Stimulated activated CD4-positive, alpha-beta T cell treated with anti-CD3 and anti-CD28 coated beads, Interleukin-2, amount 100 ng/mL, for 48 hours (primary cell): ENCODE data around the gene TRIML1.

ENCODE experiments used
- DNase-seq, 2 donors: peaks; one replicate each; pipeline ENCODE4 v3.0.0-alpha.2; 2020

TRIML1 gene, protein sequence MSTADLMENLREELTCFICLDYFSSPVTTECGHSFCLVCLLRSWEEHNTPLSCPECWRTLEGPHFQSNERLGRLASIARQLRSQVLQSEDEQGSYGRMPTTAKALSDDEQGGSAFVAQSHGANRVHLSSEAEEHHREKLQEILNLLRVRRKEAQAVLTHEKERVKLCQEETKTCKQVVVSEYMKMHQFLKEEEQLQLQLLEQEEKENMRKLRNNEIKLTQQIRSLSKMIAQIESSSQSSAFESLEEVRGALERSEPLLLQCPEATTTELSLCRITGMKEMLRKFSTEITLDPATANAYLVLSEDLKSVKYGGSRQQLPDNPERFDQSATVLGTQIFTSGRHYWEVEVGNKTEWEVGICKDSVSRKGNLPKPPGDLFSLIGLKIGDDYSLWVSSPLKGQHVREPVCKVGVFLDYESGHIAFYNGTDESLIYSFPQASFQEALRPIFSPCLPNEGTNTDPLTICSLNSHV

DNA sequence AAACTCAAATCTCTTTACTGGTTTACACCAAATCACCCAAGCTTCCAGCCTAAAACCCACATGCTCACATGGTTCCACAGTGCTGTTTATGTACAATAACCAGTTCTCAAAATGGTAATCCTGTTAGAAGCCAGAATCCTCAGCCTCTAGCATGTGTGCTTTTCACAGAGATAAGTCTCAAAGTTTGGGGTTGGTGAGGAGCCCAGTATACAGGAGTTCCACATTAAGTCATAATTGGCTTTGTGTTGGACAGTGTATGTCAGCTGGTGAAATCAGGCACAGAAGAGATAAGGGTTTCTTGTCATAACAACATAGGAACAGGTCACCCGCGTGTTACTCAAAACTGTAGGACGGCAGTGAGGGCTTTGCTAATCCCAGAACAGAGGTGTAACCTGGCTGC lies at the start of gene TRIML1:
Gene TRIML1, plus strand, starts transcription at position 301 of the 400 bp plus-strand sequence. CDS start 118 bp downstream, outside the sequence.
- DNase-seq: no peak

DNA sequence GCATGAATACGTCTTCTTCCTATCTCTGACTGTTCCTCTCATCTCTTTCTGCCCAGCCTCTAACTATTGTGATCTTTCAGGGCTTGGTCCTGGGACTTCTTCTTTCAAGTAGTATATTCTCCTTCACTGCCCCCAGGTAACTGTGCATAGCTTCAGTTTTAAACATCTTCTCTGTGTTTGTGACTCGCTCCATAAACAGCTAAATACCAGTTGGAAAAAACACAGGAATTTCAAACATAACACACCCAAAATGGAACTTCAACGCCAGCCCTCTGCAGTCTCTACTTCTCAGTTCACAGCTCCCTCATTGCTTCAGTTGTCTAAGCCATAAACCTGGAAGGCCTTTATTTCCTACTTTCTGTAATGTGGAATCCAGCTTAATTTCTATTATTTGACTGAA lies 46.4 kb upstream of the TRIML1 start:
- DNase-seq: no peak

DNA sequence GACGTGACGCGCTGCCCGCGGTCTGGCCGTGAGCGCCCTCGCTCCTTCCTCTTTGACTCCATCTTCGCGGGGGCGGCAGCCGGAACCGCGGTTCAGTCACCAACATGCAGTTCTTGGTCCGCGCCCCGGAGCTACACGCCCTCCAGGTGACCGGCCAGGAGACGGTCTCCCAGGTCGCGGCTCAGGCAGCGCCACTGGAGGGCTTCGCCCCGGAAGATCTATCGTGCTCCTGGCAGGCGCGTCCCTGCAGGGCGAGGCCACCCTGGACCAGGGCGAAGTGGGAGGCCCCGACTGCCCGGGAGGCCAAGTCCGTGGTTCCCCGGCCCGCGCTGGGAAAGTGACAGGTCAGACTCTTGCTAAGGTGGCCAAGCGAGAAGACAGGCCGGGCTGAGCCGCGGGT lies 32.8 kb upstream of the TRIML1 start:
- no peak for DNase-seq

DNA sequence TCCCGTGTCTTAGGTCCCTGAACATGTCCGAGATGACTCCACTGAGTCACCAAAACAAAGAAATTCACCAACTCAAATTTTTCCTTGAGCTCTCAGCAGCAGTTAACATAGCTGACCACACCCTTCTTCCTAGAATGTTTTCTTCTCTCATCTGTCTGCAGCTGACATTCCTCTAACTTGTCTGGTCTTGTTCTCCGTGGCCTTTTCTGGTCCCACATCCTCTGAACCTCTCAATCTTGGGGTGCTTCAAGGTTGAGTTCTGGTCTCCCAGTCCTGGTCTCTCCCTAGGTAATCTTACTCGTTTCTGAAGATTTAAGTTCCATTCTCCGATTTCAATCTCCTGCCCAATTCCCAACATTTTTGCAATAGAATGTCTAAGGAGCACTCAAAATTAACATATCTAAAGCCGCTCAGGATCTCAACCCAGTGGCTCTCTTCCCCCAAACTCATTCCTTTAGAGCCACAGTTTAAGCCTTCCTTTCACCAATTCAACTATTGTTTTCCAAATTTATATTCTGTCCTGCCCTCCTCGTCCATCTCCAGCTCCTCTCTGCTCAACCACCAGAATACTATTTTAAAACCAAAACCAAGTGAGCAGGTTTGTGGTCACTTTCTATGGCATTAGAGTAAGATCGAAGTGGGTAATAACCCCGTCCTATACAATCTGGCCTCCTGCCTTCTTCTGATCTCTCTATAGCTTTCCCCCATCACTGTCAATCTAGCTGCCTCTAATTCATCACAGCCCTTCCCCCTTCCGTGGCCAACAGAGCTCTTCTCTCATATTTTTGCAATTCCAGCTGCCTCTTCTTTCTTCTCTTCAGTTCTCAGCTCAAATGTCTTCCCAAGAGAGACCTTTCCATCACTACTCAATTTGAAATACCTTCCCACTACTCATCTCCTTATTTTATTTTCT lies 31.1 kb upstream of the TRIML1 start:
- no peak for DNase-seq

DNA sequence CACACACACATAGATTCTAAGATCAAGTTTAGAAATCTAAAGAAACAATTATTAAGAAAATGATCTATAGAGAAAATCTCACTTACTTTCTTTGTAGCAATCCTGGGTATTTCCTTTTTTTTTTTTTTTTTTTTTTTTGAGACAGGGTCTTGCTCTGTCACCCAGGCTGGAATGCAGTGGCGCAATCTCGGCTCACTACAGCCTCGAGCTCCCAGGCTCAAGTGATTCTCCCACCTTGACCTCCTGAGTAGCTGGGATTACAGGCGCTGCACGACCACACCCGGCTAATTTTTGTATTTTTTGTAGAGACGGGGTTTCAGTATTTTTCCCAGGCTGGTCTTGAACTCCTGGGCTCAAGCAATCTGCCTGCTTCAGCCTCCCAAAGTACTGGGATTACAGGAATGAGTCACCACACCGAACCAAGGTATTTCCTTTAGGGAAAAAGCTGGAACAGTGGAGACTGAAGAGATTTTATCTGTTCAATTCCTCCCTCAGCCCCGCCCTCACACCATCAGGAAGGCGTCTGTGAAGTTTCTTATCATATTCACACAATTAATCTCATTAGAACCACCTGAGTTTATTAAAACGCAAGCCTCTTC lies 30.0 kb upstream of the TRIML1 start, which contains the start of gene TRIML2:
Gene TRIML2, minus strand, starts transcription at position 447 of the 599 bp plus-strand sequence. CDS start 4,235 bp downstream, outside the sequence.
- no peak for DNase-seq

DNA sequence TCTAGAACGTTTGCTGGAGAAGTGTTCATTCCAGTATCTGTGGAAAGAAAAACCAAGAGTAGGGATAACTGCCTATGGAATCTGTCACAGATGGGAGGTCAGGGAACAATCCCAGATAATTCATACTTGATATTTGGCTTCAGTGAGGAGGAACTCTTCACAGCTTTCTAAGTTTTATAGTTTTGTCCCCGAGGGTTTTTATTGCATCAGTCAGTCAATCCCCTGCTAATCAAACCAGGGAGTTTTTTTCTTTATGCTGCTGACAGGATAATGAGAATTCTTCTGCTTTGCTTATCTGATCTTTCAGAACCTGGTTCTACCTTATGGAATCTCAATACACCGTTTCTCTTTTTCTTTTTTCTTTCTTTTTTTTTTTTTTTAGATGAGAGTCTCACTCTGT lies 29.2 kb upstream of the TRIML1 start:
- DNase-seq: no peak

DNA sequence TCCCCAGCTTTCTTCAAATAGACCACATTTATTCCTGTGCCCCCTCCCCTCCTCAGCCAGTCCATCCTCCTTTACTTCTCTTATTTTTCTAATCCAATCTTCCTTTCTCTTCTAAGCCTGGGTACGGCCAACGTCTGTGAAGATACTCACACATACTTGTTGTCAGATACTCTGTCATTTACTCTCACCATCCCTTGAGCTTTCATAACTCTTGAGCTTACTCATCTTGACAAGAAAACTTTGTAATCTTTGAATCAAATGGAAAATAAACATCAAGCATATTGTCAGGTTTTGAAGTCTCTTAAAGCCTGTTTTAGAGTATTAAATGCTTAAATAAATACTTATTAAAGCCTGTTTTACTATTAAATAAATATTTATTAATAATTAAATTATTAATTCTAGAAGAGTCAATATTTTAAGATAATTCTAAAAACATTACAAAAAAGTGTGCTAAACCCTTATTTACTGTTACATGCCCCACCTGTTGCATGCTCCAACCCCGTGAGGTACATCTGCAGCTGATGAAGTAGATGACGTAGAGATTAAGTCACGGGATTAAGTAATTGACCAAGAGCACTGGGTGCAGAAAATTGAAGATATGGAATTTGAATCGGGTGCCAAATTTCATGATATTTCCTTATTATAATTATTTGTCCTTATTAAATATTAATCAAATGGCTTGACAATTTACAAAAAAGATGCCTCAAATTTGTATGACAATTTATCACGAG lies 28.3 kb upstream of the TRIML1 start:
- no peak for DNase-seq

DNA sequence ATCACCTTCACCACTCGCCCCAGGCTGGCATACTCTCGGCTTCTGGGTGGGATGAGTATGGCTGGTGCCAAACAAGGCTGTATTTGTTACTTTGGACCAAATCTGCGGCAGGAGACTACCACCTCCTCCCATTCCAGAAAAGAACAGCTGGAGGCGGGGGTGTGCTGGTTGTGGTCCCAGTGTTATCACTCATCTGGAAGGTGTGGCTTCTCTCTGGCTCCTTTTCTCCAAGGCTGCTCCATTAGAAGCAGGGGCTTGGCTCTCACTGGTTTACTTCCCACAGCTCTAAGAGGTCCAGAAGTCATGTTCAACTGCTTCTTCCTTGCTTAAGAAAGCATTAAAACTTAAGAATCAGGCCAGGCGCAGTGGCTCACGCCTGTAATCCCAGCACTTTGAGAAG lies 27.3 kb upstream of the TRIML1 start:
- no peak for DNase-seq

DNA sequence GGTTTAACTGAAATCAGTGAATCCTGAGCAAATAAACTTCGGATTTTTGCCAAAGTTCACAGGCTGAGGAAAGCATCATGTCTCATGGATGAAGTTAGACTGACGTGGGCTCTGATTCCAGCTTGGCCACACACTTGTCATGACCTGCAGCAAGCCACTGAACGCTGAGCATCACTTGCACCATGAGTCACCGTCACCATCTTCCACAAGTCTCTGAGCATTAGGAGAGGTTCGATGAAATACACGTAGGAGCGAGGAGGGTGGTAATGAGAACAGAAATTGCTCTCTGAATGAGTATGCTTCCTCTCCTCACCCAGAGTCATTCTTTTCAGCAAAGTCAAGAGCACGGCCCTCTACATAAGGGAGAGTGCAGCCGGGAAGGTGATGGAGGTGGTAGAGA lies 26.1 kb upstream of the TRIML1 start:
- DNase-seq: no peak

DNA sequence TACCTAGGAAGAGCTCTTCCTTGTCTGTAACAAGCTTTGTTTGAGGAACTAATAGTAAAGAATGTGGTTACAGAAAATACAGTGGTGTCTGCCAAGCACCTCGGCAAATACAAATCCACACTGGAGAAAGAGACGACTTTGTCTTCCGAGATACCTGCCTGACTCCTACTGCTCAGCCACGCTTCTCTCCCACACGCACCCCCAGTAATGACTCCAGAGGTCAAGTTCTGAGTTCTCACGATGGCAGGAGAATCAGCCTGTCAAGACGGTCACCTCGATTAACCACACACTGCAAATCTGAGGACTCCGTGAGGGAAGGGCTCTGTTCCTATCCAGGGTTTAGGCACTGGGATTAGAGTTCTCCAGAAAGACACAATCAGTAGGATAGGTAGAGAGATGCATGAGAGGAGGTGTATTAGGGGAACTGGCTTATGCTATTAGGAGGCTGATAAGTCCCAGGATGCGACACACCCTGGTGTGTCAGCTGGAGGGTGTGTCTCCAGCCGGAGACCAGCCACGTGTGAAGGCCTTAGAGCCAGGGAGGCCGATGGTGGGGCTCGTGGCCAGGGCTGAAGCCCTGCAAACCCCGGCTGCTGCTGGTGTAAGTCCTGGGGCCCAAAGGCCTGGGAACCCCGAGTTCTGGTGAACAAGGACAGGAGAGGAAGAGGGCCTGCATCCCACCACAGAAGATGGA lies 21.5 kb upstream of the TRIML1 start:
- no peak for DNase-seq

DNA sequence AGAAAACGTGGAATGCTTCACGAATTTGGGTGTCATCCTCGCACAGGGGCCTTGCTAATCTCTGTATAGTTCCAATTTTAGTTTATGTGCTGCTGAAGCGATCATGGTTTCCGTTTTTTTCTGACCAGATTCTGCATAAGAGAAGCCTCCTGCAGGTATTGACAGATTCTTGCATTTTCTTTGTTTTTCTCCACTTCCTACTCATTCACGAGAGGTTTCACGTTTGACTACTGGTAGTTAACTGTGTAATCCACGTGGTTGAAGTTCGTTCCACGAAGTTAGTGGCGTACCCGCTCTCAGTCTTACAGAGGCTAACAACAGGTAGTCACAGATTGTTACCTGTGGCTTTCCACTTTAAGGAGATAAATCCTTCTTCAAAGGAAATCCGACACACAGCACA lies 17.7 kb upstream of the TRIML1 start:
- DNase-seq: no peak

DNA sequence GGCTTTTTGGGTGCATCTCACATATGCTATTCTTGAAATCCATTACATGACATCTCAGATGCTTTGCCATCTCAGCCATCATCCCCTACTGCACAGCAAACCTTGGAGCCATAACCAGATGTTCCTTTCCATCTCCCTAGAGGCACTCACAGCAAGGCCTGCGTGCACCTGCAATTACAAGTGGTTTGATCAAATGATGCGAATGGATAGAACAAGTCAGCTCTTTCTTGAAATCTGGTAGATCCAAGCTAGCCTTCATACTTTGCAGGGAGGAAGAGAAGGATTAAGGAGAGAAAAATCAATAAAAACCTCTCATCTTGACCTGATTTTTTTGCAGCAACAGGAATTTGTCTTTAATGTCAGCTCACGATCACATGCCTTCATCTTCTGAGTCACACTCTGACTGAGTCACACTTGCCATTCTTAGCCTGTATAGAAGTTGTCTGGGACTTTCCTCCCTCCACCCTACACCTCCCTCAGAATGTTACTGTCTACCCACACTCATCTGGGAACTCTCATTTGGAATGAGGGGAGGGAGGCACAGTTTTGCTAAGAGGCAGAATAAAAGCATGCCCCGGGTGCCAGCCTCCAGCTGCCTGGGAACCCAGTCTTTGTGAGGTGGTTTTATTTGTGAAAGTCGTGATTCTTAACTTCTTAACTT lies 11.9 kb upstream of the TRIML1 start:
- no peak for DNase-seq

DNA sequence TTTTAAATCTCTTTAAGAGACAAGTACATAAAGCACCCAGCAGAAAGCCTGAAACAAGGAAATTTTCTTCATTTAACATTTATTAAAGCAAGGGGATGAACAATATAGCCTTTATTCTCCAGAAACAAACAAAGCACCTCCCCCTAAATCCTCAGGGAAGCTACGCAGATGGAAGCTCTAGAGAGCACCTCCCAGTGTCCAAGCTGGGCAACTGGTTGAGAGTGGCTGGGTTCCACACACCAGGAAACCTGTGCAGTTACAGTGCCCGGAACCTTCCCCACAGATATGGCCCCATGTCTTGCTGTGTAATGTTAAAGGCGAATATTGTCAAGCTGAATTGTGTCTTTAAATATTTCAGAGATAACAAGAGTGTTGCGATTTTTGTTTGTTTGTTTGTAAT lies 8.9 kb upstream of the TRIML1 start:
- no peak for DNase-seq

DNA sequence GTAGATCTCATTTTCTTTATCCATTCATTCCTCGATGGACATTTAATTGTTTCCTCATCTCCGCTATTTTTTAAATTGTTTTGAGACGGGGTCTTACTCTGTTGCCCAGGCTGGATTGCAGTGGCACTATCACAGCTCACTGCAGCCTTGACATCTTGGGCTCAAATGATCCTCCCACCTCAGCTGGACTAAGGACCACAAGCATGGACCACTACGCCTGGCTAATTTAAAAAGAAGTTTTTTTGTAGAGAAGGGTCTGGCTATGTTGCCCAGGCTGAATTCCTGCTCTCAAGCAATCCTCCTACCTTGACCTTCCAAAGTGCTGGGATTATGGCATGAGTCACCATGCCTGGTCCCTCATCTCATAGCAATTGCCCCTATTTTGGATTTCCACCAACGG lies 7.0 kb upstream of the TRIML1 start:
- no peak for DNase-seq

DNA sequence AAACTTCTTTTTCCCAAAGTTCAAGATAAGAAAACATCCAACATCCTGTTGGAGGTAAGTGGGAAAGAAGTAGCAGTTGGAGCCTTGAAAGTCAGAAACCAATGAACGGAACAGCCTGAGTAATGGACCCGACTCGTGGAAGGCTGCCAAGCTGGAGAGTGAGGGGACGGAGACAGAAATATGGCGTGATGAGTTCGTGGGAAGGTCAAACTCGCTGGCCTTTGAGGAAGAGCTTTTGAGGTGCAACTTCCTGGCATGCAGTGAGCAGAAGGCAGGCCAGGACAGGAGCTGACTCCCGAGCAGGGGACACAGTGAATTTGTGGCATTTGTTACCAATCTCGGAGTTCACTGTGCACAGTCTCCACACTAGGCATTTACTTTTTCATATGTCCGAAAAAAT lies 1.0 kb upstream of the TRIML1 start:
- no peak for DNase-seq

DNA sequence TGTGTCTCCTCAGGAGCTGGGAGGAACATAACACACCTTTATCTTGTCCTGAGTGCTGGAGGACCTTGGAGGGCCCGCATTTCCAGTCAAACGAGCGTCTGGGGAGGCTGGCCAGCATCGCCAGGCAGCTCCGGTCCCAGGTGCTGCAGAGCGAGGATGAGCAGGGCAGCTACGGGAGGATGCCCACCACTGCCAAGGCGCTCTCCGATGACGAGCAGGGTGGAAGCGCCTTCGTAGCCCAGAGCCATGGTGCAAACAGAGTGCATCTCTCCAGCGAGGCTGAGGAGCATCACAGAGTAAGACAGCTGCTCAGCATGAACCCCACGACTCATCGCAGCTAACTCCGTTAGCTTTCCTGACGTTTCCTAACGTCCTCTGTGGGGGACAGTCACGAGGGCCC lies 430 bp downstream of the TRIML1 start:
- DNase-seq: no peak

DNA sequence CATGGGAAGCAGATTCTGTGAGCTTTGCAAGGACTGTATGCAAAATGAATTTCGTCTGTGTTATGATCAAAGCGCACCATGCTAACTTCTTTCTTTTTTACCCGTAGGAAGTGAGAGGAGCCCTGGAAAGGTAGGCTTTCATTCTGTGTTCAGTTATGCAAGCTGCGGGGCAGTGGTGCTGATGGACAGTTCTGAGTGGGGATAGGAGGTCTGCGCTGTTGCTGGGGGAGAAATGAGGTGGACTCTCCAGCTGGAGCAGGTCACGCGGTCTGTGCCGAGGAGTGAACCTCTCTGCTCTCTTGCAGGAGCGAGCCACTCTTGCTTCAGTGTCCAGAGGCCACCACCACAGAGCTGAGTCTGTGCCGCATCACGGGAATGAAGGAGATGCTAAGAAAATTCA lies 4.5 kb downstream of the TRIML1 start:
- no peak for DNase-seq

DNA sequence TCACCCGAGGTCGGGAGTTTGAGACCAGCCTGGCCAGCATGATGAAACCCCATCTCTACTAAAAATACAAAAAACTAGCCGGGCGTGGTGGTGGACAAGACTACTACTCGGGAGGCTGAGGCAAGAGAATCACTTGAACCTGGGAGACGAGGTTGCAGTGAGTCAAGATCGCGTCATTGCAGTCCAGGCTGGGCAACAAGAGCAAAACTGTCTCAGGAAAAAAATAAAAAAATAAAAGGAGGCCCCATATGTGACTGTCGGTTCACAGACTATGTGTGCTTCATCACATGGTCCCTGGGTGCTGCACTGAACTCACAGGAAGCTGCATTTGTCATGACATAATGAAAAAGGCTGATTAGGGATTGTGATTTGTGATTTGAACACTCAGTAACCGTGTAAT lies 6.4 kb downstream of the TRIML1 start:
- DNase-seq: no peak

DNA sequence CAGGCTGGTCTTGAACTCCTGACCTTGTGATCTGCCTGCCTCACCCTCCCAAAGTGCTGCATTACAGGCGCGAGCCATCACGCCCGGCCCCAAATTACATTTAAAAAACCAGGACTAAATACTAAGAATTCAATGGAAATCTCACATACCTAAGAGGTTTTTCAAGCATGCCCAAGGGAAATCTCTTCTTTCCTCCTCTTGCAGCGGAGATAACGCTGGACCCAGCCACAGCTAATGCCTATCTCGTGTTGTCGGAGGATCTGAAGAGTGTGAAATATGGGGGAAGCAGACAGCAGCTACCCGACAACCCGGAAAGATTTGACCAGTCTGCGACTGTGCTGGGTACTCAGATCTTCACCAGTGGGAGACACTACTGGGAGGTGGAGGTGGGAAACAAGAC lies 7.4 kb downstream of the TRIML1 start:
- no peak for DNase-seq

DNA sequence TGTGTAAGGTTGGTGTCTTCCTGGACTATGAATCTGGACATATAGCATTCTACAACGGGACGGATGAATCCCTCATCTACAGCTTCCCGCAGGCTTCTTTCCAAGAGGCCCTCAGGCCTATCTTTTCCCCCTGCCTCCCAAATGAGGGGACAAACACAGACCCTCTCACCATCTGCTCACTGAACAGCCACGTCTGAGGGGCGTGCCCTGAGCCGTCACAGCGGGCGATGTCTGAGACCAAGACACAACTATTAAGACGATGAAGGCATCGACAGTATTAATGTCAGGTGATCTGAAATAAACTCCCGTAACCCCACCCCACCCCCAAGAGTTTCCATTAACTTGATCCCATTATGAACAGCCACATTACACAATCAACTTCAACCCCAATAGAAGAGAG lies 7.9 kb downstream of the TRIML1 start:
- DNase-seq: no peak

DNA sequence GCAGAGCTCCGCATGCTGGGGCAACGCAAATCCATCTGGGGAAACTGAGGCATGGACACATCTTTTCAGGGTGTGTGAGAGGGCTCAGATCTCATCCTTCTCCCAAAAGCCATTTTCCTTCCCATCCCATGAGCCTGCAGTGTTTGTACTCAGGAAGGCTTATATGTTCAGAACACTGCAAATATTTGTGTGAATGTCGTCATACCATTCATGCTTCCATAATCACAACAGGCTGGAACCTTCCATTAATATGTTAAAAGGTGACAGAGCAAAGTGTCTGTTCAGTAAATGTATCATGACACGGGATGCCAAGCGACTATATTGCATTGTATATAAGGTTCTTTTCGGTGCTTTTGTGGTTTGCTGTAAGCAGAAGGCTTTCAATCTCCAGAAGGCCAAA lies 8.5 kb downstream of the TRIML1 start:
- no peak for DNase-seq
